Middle frontal gyrus (tissue), 1 donor: ENCODE data around the gene NEUROG1.

Source experiments
- DNase-seq: peaks from one replicate; pipeline ENCODE4 v3.0.0-alpha.2; 2015; ENCODE audit warnings: low spot score; ENCODE audit errors: extremely low spot score

Gene NEUROG1

GRCh38 chr5:135494196-135494595, 41.6 kb downstream of the NEUROG1 start:
- DNase-seq, result no peak

- DNase-seq, result no peak
These were observed 42.2 kb downstream of the NEUROG1 start for GRCh38 chr5:135493406-135494180.

- no peak for DNase-seq
These were observed 43.5 kb downstream of the NEUROG1 start for GRCh38 chr5:135492319-135492626.

GRCh38 chr5:135491552-135492318, 44.0 kb downstream of the NEUROG1 start:
- no peak for DNase-seq

- DNase-seq, result no peak
These were observed 44.7 kb downstream of the NEUROG1 start for GRCh38 chr5:135491038-135491551.

GRCh38 chr5:135490245-135491037, 45.3 kb downstream of the NEUROG1 start:
- no peak for DNase-seq

- no peak for DNase-seq
These were observed 46.1 kb downstream of the NEUROG1 start for GRCh38 chr5:135489466-135490244.

- no peak for DNase-seq
These were observed 46.9 kb downstream of the NEUROG1 start for GRCh38 chr5:135488727-135489465.

GRCh38 chr5:135487839-135488514, 47.8 kb downstream of the NEUROG1 start:
- no peak for DNase-seq

GRCh38 chr5:135487037-135487395, 48.7 kb downstream of the NEUROG1 start:
- no peak for DNase-seq

GRCh38 chr5:135486131-135487036, 49.4 kb downstream of the NEUROG1 start:
- DNase-seq, result no peak

- DNase-seq, result no peak
These were observed 51.1 kb downstream of the NEUROG1 start for GRCh38 chr5:135484674-135485086.
